GM08714 (cell line): ENCODE data around the gene MED20.

ENCODE experiments used
- H3K4me3 ChIP-seq: fragments of 200-500 bp; sonication (Bioruptor generic); 2 replicates; pipeline ENCODE4 v1.5.1; 2014; ENCODE audit warnings: mild to moderate bottlenecking, low read length, inconsistent platforms
- ZNF274 ChIP-seq: IDR thresholded peaks from 2 replicates; pipeline ENCODE4 v1.6.1; 2012; ENCODE audit warnings: mild to moderate bottlenecking, low read depth, low read length

Gene MED20

DNA sequence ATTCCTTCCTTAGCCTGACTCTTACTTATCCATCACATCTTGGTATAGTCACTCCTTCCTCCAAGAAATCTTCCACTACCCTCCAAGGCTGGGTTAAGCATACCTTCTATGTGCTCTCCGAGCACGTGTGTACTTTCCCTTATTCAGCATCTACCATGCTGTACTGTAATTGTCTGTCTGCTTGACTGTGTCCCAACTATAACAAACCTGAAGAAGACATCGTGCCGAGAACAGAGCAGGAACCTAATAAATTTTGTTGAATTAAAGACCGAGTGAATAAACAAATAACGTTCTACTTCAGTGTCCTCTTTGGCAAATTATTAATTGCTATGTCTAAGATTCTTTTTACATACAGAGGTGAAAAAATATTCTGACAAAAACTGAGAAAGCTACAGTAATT is 61.6 kb downstream of the MED20 start:
- no peak for TF ChIP-seq ZNF274
- H3K4me3 ChIP-seq: no peak overlapping the region

DNA sequence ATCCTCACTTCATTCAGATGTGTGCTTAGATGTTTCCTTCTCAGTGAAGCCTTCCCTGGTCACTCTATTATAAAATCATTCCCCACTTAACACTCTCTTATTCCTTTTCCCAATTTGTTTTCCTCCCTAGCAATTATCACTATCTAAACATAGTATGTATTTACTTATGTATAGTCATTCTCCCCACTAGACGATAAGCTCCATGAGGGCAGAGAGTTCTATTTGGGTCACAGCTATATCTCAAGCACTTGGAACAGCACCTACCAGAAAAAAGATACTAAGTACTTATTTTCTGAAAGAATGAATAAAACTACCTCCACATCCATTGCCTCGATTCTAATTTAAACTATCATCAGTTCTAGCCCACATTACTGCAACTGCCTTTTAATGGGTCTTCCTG is 62.2 kb downstream of the MED20 start:
- no peak for TF ChIP-seq ZNF274
- no peak overlapping the region for H3K4me3 ChIP-seq
